Epithelial cell of proximal tubule (primary cell): ENCODE measurements around the gene NAV1. TPM values are rescaled to one million over a fixed set of nuclear protein-coding genes. Genes with fewer than 3 reads are reported as not detected.
"Not testable (repeated sequence)": the region's sequence is repeated elsewhere in the genome, so short reads cannot be mapped to it uniquely, and the experiment has no call there.

Source experiments
- DNase-seq: peaks from one replicate; pipeline ENCODE4 v3.0.0-alpha.2; 2011; ENCODE audit warnings: low read depth
- H3K4me3 ChIP-seq: 2 replicates; pipeline ENCODE4 v1.5.1; 2011; ENCODE audit warnings: low read depth, mild to moderate bottlenecking, low read length
- total RNA-seq: library from RNA; depleted of rRNA; stranded (reverse); fragments of >200 nt; gene quantifications from 2 replicates; pipeline ENCODE4 v1.2.3, GENCODE V29; 2015
- TF ChIP-seq, protein P1 (sequence below): conservative IDR thresholded peaks from 2 replicates; pipeline ENCODE4 v1.5.1; 2012; ENCODE audit warnings: low read depth, mild to moderate bottlenecking, low read length

The NAV1 gene
- total RNA-seq, 1 donor from 2014 or later = 24.3 TPM

DNA sequence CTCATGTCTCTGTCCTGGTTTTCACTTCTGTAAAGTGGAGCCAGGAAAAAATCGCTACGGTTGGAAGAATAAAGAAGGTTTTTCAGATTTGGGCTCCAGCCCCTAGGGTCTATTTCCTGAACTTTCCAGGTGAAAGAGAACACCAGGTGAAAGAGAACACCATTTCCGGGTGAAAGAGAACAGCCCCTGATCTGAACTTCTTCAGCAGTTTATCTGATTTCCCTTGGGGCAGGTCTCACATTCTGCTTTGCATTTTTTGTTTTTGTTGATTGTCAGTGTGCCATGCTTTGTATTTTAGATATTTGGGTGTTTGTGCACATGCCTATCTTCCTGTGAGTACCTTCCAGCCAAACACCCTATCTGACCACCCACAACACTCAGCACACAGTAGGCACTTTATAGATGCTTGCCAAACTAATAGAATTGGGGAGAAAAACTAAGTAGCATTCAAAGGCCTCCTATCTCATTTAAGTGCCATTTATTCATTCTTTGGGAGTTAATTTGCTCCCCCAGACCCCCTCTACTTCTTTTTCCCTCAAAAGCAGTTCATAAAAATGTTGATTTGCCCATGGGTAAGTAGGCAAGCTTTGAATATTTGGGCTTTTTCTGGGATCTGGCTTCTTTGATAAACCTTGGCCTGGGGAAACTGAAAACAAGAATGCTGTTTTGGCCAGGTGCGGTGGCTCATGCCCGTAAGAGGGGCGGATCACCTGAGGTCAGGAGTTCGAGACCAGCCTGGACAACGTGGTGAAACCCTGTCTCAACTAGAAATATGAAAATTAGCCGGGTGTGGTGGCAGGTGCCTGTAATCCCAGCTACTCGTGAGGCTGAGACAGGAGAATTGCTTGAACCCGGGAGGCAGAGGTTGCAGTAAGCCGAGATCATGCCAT is 2.2 kb downstream of the NAV1 start:
- TF ChIP-seq, protein P1, sequence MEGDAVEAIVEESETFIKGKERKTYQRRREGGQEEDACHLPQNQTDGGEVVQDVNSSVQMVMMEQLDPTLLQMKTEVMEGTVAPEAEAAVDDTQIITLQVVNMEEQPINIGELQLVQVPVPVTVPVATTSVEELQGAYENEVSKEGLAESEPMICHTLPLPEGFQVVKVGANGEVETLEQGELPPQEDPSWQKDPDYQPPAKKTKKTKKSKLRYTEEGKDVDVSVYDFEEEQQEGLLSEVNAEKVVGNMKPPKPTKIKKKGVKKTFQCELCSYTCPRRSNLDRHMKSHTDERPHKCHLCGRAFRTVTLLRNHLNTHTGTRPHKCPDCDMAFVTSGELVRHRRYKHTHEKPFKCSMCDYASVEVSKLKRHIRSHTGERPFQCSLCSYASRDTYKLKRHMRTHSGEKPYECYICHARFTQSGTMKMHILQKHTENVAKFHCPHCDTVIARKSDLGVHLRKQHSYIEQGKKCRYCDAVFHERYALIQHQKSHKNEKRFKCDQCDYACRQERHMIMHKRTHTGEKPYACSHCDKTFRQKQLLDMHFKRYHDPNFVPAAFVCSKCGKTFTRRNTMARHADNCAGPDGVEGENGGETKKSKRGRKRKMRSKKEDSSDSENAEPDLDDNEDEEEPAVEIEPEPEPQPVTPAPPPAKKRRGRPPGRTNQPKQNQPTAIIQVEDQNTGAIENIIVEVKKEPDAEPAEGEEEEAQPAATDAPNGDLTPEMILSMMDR = no peak
- no peak for DNase-seq
- H3K4me3 ChIP-seq = no peak overlapping the region

DNA sequence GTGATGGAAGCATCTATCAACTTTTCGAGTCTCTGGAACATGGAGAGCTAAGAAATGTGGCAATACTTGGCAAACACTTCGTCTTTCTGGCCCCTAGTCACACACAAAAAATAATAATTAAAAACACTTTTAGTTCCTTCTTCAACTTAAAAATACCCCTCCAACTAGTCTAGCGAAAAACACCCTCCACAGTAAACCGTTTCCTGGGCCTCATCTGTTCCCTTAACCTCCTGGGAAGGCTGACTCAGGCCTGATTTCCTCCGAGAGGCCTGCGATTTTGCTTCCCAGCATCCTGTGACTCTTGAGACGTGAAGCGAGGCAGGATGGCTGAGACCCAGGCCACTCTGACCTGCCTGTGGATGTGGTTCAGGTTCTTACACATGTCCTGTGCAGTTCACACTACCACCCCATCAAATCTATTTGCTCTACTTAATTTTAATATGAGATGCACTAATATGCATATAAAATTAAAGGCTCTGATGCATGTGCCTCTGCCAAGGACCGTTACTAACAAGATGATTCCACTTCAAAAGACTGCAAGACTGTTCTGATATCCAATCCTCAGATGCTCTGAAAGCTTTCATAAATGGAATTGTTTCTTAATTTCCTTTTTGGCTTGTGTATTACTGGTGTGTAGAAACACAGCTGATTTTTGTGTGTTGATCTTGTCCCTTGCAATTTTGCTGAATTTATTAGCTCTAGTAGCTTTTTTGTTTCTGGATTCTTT is 3.5 kb downstream of the NAV1 start:
- DNase-seq = no peak
- TF ChIP-seq, protein P1 = no peak
- no peak overlapping the region for H3K4me3 ChIP-seq

DNA sequence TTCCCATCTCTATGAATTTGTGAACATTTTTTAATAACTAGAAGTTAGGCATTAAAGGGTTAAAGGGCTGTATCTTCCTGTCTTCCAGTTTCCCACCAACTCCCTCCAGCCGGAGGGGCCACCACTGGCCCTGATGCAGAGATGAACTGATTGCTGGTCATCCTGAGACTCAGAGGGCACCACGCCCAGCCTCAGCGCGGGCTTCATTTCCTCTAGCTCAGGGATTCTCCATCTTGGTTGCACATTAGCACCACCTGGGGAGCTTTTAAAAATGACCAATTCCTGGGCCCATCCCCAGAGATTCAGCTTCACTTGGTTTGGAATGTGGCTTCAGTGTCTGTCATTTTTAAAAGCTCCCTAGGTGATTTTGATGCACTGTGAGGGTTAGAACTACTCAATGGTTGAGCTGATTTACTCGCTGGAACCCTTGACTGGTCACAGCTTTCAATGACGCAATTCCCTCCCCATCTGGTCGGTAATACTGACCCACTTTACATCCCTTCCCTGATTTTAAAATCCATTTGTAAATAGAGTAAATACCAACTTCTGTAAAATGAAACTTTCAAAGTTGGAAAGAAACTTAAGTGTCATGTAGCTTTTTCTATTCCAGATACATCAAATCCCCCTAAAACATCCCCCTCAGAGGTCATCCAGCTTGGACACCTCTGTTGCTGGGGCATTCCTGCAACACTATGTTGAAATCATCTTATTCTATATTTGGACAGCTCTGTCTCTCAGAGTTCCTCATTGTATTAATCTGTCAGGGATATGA is 5.1 kb downstream of the NAV1 start:
- no peak overlapping the region for H3K4me3 ChIP-seq
- TF ChIP-seq, protein P1 = no peak
- no peak for DNase-seq

DNA sequence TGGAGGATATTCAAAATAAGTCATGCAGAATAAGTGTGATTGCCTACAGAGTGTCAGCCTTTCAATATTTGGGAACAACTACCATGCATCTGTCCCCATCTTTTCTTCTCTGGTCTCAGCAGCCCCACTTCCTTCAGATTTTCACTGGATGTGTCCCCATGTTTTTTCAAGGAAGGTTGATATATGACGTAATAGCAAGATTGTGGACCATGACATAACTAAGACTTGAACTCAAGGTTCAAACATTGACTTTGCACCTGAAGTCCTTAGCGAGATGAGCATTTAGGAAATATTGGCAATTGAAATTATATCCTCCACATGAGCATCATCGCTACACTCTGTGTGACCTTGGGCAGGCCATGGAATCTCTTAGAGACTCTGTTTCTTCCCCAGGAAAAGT is 5.8 kb downstream of the NAV1 start:
- no peak for DNase-seq

DNA sequence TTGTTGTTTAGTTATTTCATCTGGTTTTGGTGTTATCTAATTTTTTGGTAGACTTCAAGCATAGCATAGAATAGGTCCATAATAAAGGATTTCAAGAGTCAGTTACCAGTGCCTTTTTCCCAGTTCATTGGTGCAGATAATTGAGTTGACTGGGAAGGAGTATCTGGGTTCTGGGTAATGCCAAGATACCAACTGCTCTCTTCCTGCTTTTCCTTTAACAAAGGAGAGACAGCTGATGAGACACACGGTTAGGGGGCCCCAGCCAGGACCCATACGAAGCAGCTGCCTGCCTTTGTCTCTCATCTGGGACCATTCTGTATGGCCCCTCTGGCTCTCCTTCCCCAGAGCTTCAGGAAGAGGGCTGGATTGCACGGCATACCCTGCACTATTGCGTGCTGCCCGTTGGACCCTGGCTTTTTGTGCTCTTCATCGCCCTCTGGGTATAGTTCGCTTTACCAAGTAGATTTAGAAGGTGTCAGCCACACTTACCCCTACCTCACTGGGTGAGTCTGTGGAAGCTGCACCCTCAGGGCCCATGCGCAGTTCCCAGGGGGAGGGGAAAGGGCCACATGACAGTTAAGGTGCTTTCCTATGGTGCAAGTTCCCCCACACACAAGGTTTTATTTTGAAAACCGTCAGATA is 7.0 kb downstream of the NAV1 start:
- TF ChIP-seq, protein P1 = peak; percentile 42
- peak overlapping the region; percentile 34 for H3K4me3 ChIP-seq
- no peak for DNase-seq

More for the DNA sequence above, 5.8 kb downstream of the NAV1 start:
- TF ChIP-seq, protein P1 = no peak
- no peak overlapping the region for H3K4me3 ChIP-seq

DNA sequence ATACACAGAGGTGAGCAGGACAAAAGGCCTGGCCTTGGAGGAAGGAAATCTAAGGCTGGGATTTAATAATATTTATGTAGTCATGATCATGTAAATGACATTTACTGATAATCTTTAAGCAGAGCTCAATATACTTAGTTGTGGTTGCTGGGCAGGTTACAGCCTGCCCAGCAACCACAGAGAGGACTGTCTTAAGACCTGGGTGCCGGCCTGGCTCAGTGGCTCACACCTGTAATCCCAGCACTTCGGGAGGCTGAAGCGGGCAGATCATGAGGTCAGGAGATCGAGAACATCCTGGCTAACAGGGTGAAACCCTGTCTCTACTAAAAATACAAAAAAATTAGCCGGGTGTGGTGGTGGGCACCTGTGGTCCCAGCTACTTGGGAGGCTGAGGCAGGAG is 10.6 kb downstream of the NAV1 start:
- not testable (repeated sequence) for H3K4me3 ChIP-seq, DNase-seq
